Esophagus muscularis mucosa (tissue), 3 donors: ENCODE data around the gene CFAP141.

Experiments used
- POLR2A ChIP-seq: fragments of 450-650 bp; IDR thresholded peaks from one replicate; pipeline ENCODE4 v1.6.1; 2017; ENCODE audit warnings: antibody characterized with exemption, moderate library complexity, mild to moderate bottlenecking, low read depth
- POLR2AphosphoS5 ChIP-seq, 2 donors: sonication (generic); formaldehyde crosslinking; IDR thresholded peaks; one replicate each; pipeline ENCODE4 v1.6.1; 2017; ENCODE audit warnings: antibody characterized with exemption in 2 of 2
- TF ChIP-seq, protein P1 (sequence below), 3 experiments: fragments of 200-600 bp in 2 of 3; fragments of 450-650 bp in 1 of 3; sonication (generic) in 2 of 3; IDR thresholded peaks; one replicate each; pipeline ENCODE4 v1.5.1; 2017 to 2019; ENCODE audit warnings: antibody characterized with exemption in 3 of 3, mild to moderate bottlenecking in 2 of 3, moderate library complexity in 1 of 3

DNA sequence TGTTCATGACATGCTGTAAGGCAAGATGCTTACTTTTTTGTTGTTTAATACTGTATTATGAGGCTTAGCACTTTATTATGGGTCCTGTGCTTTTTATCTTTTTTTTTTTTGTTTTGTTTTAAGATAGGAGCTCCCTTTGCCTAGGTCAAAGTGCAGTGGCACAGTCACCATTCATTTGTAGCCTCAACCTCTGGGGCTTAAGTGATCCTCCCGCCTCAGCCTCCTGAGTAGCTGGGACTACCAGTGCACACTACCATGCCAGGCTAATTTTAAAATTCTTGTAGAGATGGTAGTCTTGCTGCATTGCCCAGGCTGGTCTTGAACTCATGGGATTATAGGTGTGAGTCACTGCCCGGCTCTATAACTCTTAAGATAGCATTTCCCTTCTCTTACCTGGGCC, 19.2 kb upstream of the CFAP141 start:
- TF ChIP-seq, protein P1, sequence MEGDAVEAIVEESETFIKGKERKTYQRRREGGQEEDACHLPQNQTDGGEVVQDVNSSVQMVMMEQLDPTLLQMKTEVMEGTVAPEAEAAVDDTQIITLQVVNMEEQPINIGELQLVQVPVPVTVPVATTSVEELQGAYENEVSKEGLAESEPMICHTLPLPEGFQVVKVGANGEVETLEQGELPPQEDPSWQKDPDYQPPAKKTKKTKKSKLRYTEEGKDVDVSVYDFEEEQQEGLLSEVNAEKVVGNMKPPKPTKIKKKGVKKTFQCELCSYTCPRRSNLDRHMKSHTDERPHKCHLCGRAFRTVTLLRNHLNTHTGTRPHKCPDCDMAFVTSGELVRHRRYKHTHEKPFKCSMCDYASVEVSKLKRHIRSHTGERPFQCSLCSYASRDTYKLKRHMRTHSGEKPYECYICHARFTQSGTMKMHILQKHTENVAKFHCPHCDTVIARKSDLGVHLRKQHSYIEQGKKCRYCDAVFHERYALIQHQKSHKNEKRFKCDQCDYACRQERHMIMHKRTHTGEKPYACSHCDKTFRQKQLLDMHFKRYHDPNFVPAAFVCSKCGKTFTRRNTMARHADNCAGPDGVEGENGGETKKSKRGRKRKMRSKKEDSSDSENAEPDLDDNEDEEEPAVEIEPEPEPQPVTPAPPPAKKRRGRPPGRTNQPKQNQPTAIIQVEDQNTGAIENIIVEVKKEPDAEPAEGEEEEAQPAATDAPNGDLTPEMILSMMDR (IDR thresholded peaks at IDR 0.05): no peak
- TF ChIP-seq POLR2A: no peak
- no peak for TF ChIP-seq POLR2AphosphoS5 (IDR thresholded peaks at IDR 0.05)
